IMR-90 (cell line): ENCODE data around the gene PRSS1. TPM values are rescaled to one million over a fixed set of nuclear protein-coding genes. Genes with fewer than 3 reads are reported as not detected.

Source experiments
- ATAC-seq: fragments of 200-7000 bp; cut with Tn5 transposase; 2 replicates; pipeline ENCODE4 v1.9.1; 2020; ENCODE audit warnings: low read depth, mild to moderate bottlenecking, moderate library complexity
- BruUV-seq: library from RNA; stranded (reverse); fragments of 400-500 nt; replicated peaks from 2 replicates; lab custom pipeline; 2021; lab: Mats Ljungman, UMichigan
- CTCF ChIA-PET: fragments of 300-600 bp; formaldehyde crosslinking; extraction: SDS; loops from one replicate; lab custom pipeline; 2021; ENCODE audit warnings: antibody characterized with exemption; lab: Yijun Ruan, JAX
- POLR2A ChIA-PET: fragments of 300-600 bp; sonication (Branson Sonifier 250); formaldehyde crosslinking; loops from one replicate; lab custom pipeline; 2022; ENCODE audit warnings: antibody characterized with exemption; ENCODE audit not compliant: unreplicated experiment; lab: Charles Lee
- DNase-seq: peaks from one replicate; pipeline ENCODE4 v3.0.0; 2013
- H2AFZ ChIP-seq: replicated peaks from 2 replicates; pipeline ENCODE3; 2013; ENCODE audit warnings: low read length, mild to moderate bottlenecking; ENCODE audit not compliant: poor library complexity
- H2AK5ac ChIP-seq: 2 replicates; pipeline ENCODE4 v1.6.1; 2013; ENCODE audit warnings: low read depth, low read length, inconsistent platforms
- H2AK9ac ChIP-seq: replicated peaks from 2 replicates; pipeline ENCODE3; 2013; ENCODE audit warnings: mild to moderate bottlenecking, low read depth, low read length, moderate library complexity; ENCODE audit not compliant: poor library complexity
- H2BK120ac ChIP-seq: 2 replicates; pipeline ENCODE4 v1.6.1; 2013; ENCODE audit warnings: low read depth, low read length, inconsistent platforms
- H2BK15ac ChIP-seq: 3 replicates; pipeline ENCODE4 v1.6.1; 2013; ENCODE audit warnings: low read depth, low read length, inconsistent platforms
- H2BK20ac ChIP-seq: 2 replicates; pipeline ENCODE4 v1.6.1; 2013; ENCODE audit warnings: low read depth, mild to moderate bottlenecking, inconsistent platforms, low read length, moderate library complexity
- H2BK5ac ChIP-seq: 2 replicates; pipeline ENCODE4 v1.6.1; 2013; ENCODE audit warnings: mild to moderate bottlenecking, low read depth, low read length, inconsistent platforms; ENCODE audit not compliant: poor library complexity, severe bottlenecking
- H3K14ac ChIP-seq: replicated peaks from 2 replicates; pipeline ENCODE4 v1.6.1; 2013; ENCODE audit warnings: low read depth, low read length, inconsistent platforms
- H3K18ac ChIP-seq: 2 replicates; pipeline ENCODE4 v1.6.1; 2013; ENCODE audit warnings: low read depth, low read length, control low read depth
- H3K23ac ChIP-seq: 2 replicates; pipeline ENCODE4 v1.6.1; 2013; ENCODE audit warnings: low read depth, low read length, inconsistent platforms
- H3K27ac ChIP-seq: 2 replicates; pipeline ENCODE4 v1.5.1; 2013; ENCODE audit warnings: mild to moderate bottlenecking, control low read depth, low read length; ENCODE audit not compliant: insufficient read depth
- H3K27me3 ChIP-seq: 2 replicates; pipeline ENCODE4 v1.6.1; 2013; ENCODE audit warnings: low read length; ENCODE audit not compliant: control insufficient read depth, insufficient read depth
- H3K36me3 ChIP-seq: 2 replicates; pipeline ENCODE4 v1.6.1; 2013; ENCODE audit warnings: low read length, mixed read lengths; ENCODE audit not compliant: control insufficient read depth, insufficient read depth
- H3K4ac ChIP-seq: 2 replicates; pipeline ENCODE4 v1.6.1; 2013; ENCODE audit warnings: low read depth, low read length, inconsistent platforms
- H3K4me1 ChIP-seq: 2 replicates; pipeline ENCODE4 v1.6.1; 2013; ENCODE audit warnings: low read length, mixed read lengths; ENCODE audit not compliant: control insufficient read depth, insufficient read depth
- H3K4me2 ChIP-seq: 2 replicates; pipeline ENCODE4 v1.6.1; 2013; ENCODE audit warnings: low read depth, mild to moderate bottlenecking, control low read depth, low read length, moderate library complexity
- H3K4me3 ChIP-seq: 2 replicates; pipeline ENCODE4 v1.5.1; 2013; ENCODE audit warnings: low read depth, mild to moderate bottlenecking, control low read depth, low read length, moderate library complexity; ENCODE audit not compliant: insufficient read depth
- H3K56ac ChIP-seq: 2 replicates; pipeline ENCODE4 v1.6.1; 2013; ENCODE audit warnings: low read length, inconsistent platforms; ENCODE audit not compliant: insufficient read depth; ENCODE audit errors: extremely low read depth
- H3K79me1 ChIP-seq, 2 experiments: 2 replicates each; pipeline ENCODE4 v1.6.1; 2013; ENCODE audit warnings: low read length in 2 of 2, inconsistent platforms in 1 of 2, low read depth in 1 of 2
- H3K9ac ChIP-seq: 2 replicates; pipeline ENCODE4 v1.6.1; 2013; ENCODE audit warnings: low read depth, low read length, control low read depth
- H3K9me1 ChIP-seq: 2 replicates; pipeline ENCODE4 v1.6.1; 2013; ENCODE audit warnings: low read length, inconsistent platforms; ENCODE audit not compliant: insufficient read depth
- H3K9me3 ChIP-seq: 2 replicates; pipeline ENCODE4 v1.6.1; 2013; ENCODE audit warnings: low read length; ENCODE audit not compliant: control insufficient read depth, insufficient read depth
- H4K20me1 ChIP-seq: 2 replicates; pipeline ENCODE4 v1.6.1; 2013; ENCODE audit warnings: low read length, inconsistent platforms; ENCODE audit not compliant: insufficient read depth
- H4K5ac ChIP-seq: 2 replicates; pipeline ENCODE4 v1.6.1; 2013; ENCODE audit warnings: mild to moderate bottlenecking, low read depth, low read length, control low read depth
- H4K8ac ChIP-seq, 2 experiments: 2 replicates each; pipeline ENCODE4 v1.6.1; 2013; ENCODE audit warnings: low read depth in 2 of 2, low read length in 2 of 2, control low read depth in 1 of 2, inconsistent platforms in 1 of 2
- H4K91ac ChIP-seq: 2 replicates; pipeline ENCODE4 v1.6.1; 2013; ENCODE audit warnings: low read depth, low read length, inconsistent platforms; ENCODE audit not compliant: insufficient read depth
- MAFK ChIP-seq: IDR thresholded peaks from 2 replicates; pipeline ENCODE4 v1.6.1; 2012; ENCODE audit warnings: low read depth, low read length, improper control_type of control experiment
- RFX5 ChIP-seq: IDR thresholded peaks from 2 replicates; pipeline ENCODE4 v1.8.0; 2012; ENCODE audit warnings: low read depth, mild to moderate bottlenecking, low read length, moderate library complexity
- SMC3 ChIP-seq: fragments of 150-350 bp; IDR thresholded peaks from 2 replicates; pipeline ENCODE4 v1.6.1; 2016; ENCODE audit warnings: low read depth, mild to moderate bottlenecking, antibody characterized with exemption, low read length, moderate library complexity
- USF2 ChIP-seq: fragments of 150-350 bp; IDR thresholded peaks from 2 replicates; pipeline ENCODE4 v1.6.1; 2017; ENCODE audit warnings: mild to moderate bottlenecking, antibody characterized with exemption, low read length, low read depth
- WGBS, 2 experiments: methylation state at CpG; one replicate each; pipeline versions ENCODE4 v1.1.5 to v1.1.7; 2013; ENCODE audit warnings: missing lambda C conversion rate in 2 of 2; ENCODE audit not compliant: insufficient read length in 1 of 2; ENCODE audit errors: extremely low coverage in 2 of 2; 5-methylcytosine and 5-hydroxymethylcytosine counted together
- dilution Hi-C: fragments of 300-500 bp; cut with HindIII; formaldehyde crosslinking; loops from one replicate; pipeline ENCODE4 v1.14.3; 2018; ENCODE audit warnings: low sequenced_read_pairs; ENCODE audit not compliant: unreplicated experiment
- in situ Hi-C: fragments of 300-500 bp; cut with MboI; formaldehyde crosslinking; loops from 3 replicates; pipeline ENCODE4 v1.14.3; 2019; ENCODE audit warnings: low sequenced_read_pairs, inconsistent platforms, mixed read lengths
- intact Hi-C: fragments of 100-400 bp; cut with micrococcal nuclease; formaldehyde crosslinking; loops from 2 replicates; pipeline ENCODE4 v1.10.0; 2022
- polyA plus RNA-seq, 3 experiments: library from polyadenylated mRNA; depleted of rRNA; stranded (reverse); fragments of >200 nt; gene quantifications; 2 replicates each; pipeline ENCODE4 v1.2.3, GENCODE V29; 2012; ENCODE audit warnings: low replicate concordance in 1 of 3
- total RNA-seq: library from RNA; depleted of rRNA; stranded (reverse); fragments of >200 nt; gene quantifications from 2 replicates; pipeline ENCODE4 v1.2.3, GENCODE V29; 2012

Gene PRSS1
- total and polyA plus RNA-seq, 2 of the 4 experiments (the other 2 are of a cell fraction) = not detected

GRCh38 chr7:142789441-142789840, 40.2 kb downstream of the PRSS1 start:
- Histone ChIP-seq H4K5ac (no peak overlapping the region), H2BK120ac (no peak overlapping the region), H4K20me1 (no peaks in the 10 kb centered on the region), H3K56ac (no peak overlapping the region), H3K79me1 (no peaks in the 10 kb centered on the region), H4K8ac (no peak overlapping the region), H3K9ac (no peak overlapping the region), H3K18ac (no peak overlapping the region), H2AFZ (no peak overlapping the region), H2AK9ac (no peak overlapping the region), H3K27me3 (peaks cover 13% of the 10 kb centered on the region), H3K36me3 (no peaks in the 10 kb centered on the region), H2BK15ac (no peak overlapping the region), H3K9me3 (no peaks in the 10 kb centered on the region), H3K4me1 (no peaks in the 10 kb centered on the region), H2BK20ac (no peak overlapping the region), H3K4me3 (no peak overlapping the region), H3K23ac (no peak overlapping the region), H3K4ac (no peak overlapping the region), H3K14ac (no peak overlapping the region), H2AK5ac (no peak overlapping the region), H3K27ac (no peak overlapping the region), H3K9me1 (no peaks in the 10 kb centered on the region), H2BK5ac (no peak overlapping the region), H3K4me2 (no peak overlapping the region), H4K91ac (no peak overlapping the region)
- dilution Hi-C loops (loop anchor here (25.0 kb wide), 1 partner anchor 277 kb away; no protein-coding TSS in a partner anchor), in situ Hi-C loops (loop anchor here (10.0 kb wide), 1 partner anchor 185 kb away; no protein-coding TSS in a partner anchor), intact Hi-C loops (no loop called here)
- ATAC-seq = no peak
- WGBS, 2 experiments = no CpG with 5 or more reads among the region's 2 CpGs
- POLR2A ChIA-PET = no interaction called here
- CTCF ChIA-PET = interaction anchor here (1.2 kb wide), 1 partner anchor 157 kb away, joined by 5 read pairs; no protein-coding TSS in a partner anchor
- no peak for DNase-seq
- TF ChIP-seq RFX5 (no peak), USF2 (no peak), SMC3 (no peak), MAFK (no peak)
- no TSS peak for BruUV-seq
